Measurements from ENCODE around the gene SPINK4.

SPINK4 gene

DNA sequence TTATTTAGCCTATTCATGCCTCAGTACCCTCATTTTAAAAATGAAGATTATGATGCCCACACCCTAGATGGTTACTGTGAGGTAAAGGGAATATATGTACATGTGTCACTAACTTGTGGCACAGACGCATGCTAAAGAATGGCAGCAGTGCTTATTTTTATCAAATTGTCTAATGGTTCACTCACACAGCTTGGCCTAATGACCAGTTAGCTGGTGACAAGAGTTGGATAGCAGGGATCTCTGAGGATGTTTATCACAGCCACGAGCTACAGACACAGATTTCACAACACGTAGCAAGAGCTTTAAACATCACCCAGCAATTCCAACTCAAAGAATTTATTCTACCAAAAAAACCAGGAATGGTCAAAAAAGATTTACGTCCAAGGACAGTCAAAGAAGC lies 17.3 kb downstream of the SPINK4 start:
- DNase-seq (ENCODE audit: low spot score): no peak

DNA sequence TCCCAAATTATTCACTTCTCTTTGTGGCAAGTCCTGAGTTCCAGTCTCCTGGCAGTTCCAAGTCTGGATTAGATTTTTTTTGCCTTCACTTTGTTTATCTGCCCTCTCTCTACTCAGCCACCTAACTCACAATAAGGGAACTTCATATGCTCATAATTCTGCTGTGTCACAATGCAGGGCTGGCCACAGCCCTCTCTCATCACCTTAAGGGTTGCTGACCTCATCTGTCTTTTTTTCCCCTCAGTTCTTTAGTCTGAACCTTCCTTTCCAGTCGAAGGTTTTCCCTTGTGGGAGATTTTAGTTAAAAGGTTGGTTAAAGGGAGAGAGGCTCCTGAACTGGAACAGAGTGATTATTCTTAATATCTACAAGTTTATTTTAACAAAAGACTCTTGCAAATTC lies 20.4 kb downstream of the SPINK4 start:
- DNase-seq (ENCODE audit: low spot score): no peak

DNA sequence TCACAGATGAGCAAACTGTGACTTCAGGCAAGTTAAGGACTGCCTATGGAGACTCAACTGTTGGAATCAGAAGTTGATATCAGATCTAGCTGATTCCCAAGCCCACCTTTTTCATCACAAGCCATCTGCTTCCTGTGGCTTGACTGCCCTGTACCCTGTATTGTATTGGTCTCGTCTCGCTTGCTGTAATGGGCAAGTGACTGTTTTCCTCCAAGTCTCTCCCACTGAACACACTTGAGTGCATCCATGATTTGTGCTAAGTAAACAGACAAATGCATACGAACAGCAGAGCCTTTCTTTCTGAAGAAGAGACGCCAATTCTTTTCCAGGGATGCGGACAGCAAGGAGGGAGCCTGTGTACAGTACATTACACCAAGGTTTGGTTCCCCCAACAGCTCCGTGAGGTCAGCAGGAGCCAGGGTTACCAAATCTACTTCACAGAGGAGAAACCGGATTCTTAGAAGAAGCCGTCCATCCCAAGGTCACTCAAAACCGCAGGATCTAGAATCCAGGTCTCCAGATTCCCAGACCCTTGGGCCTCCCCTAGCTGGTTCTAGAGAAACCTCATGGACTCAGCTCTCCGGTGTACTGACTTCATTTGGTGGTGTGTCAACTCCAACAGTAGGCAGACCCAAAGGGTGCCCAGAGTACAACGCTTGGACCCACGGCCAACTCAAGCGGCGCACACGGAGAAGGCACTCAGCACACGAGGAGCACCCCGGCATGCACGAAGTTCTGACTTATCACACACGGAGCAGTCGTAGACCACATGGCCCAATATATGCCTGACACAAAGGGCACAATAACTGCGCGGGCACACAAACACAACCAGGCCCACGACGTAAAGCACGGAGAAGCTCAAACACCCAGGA lies 23.4 kb downstream of the SPINK4 start:
- no peak for DNase-seq (ENCODE audit: low spot score)

DNA sequence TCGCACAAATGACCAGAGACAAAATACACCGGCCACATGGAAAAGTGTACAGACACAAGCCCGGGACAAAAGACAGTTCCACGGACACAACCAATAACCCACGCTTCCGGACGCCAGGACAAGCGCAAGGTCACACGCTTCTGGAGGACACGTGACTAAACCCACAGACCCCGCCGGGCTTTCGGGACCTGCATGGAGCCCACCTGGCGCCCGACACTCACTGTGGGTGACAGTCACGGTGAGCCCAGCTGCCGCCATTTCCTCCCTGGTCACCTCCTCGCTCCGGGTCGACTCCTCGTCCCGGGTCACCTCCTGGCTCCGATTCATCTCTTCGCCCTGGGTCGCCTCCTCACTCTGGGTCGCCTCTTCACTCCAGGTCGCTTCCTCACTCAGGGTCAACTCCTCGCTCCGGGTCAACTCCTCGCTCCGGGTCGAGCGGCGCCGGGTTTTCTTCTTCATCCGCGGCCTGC lies 24.1 kb downstream of the SPINK4 start:
- DNase-seq (ENCODE audit: low spot score): no peak

DNA sequence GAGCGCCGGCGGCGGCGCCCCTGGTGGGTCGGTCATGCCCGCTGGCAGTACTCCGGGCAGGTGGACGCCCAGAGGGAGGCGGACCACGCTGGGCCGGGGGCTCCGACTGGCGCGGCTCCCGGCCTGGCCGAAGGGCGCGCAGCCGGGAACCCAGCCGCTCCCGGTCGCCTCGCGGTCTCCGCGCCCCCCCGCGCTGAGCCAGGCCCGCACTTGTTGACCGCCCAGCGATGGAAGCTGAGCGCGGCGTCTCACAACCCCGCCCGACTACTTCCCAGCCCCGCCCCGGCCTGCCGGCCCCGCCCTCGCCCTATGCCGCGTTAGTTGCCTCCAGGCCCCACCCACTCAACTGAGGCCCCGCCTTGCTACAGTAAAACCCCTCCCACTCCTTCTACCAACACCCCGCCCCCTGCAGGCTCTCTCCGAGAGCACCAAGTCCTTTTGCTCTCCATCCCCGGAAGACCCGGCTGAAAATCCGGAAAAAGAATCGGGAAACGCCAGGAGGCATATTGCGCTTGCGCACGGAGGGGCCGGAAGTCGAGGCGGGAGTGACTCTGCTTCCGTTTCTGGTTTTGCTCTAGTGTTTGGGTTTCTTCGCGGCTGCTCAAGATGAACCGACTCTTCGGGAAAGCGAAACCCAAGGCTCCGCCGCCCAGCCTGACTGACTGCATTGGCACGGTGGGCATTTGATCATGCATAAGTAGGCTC lies 24.7 kb downstream of the SPINK4 start, which contains the start of the genes BAG1 and CHMP5:
Gene BAG1, minus strand, starts transcription at position 236 of the 705 bp plus-strand sequence.
Gene CHMP5, plus strand, starts transcription at position 577 of the 705 bp plus-strand sequence. Its CDS starts 30 bp downstream, at position 607.
- DNase-seq (ENCODE audit: low spot score): peak; percentile 99

DNA sequence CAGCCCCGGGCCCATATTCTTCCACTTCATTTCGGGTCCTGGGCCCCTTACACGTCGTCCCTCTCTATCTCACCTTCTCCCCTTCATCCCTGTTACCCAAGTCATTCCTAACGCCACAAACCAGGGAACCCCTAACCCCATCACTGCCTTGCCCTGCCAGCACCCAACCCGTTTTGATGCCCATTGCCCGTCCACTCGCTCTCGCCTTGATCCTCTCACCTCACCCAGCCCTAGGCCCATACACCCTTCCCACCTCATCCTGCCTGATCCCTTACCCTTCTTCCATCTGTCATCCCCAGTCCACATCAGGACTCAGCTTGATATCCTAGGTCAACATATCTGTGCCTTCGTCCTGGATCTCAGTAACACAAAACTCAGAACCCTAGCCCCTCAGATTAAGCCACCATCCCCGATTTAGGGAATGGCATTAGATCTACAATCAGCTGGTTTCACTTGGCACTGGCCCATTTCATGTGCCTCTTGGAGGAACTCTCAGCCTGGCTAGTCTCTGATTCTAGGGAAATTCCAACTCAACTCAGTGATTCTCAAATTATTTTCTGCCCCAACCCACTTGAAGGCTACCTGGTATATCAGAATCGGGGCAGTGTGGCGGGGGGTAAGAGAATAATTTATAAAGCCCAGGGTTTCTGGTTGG lies 25.4 kb downstream of the SPINK4 start:
- DNase-seq (ENCODE audit: low spot score): no peak

DNA sequence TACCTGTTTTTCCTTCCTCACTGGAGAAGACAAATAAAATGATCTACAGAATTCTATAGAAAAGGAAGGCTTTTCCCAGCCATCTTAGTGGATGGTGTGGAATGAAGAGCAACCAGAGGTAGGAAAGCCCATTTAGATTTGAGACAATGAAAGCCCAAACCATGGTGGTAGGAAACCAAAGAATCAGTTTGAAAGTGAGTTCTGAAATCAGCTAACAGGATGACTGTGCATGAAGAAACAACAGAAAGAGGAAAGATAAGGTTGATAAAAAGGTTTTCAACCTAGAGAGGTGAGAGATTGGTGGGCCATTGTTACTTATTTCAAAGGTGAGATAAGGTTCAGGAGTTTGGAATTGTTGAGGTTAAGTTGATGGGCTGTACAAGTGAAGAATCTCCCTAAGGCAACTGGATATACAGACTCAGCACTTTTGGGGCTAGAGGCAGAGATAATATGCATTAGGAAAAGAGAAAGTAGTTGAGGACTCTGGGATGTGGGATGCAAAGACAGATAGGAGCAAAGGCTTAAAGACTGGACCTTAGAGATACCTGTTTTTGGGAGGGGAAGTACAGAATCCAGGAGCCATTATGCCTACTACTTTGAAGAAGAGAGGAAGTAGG lies 27.3 kb downstream of the SPINK4 start:
- DNase-seq (ENCODE audit: low spot score): no peak

DNA sequence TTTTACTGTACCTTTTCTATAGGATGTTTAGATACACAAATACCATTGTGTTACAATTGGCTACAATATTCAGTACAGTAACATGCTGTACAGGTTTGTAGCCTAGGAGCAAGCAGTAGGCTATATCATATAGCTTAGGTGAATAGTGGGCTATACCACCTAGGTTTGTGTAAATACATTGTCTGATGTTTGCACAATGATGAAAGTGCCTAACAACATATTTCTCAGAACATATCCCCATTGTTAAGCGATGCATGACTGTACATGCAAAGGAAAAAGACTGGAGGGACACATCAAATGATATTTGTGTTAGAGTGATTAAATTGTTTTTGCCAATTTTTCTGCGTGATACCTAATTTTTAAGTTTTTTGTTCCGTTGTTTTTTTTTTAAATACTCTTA lies 30.2 kb downstream of the SPINK4 start:
- DNase-seq (ENCODE audit: low spot score): no peak

- no peak for DNase-seq (ENCODE audit: low spot score)
Measured at GRCh38 chr9:33272061-33272460, 32.1 kb downstream of the SPINK4 start.

DNA sequence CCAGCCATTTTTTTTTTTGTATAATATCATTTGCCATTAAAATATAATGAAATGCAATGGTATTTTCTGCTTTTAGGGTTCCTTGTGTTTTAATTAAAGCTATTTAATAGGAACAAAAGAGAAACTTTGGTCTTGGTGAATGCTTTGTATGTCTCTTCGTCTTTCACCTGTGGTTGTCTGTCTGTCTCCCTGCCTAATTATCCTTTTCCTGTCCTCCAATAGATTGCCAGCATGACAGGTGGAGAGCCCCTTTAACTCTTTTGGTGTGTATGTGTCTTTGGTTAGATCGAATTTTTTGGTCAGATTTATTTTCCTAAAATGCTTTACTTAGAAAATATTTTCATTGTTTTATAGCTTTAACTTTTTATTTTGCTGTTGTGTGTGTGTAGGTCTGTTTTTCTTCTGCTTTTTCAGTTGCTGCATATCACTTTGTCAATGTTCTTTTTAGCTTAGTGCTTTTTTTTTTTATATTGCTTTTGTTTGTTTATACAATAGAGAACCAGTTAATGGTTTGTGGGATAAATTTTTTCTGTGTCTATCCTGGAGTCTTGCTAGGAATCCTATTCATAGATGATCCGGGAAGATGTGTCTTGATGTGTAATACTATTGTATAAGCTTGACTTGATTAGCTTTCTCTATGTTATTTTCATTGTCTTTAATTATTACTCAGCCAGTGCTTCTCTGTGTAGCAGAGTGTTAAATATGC lies 33.5 kb downstream of the SPINK4 start:
- DNase-seq (ENCODE audit: low spot score): no peak

- no peak for DNase-seq (ENCODE audit: low spot score)
Measured at GRCh38 chr9:33273972-33274328, 34.0 kb downstream of the SPINK4 start.

DNA sequence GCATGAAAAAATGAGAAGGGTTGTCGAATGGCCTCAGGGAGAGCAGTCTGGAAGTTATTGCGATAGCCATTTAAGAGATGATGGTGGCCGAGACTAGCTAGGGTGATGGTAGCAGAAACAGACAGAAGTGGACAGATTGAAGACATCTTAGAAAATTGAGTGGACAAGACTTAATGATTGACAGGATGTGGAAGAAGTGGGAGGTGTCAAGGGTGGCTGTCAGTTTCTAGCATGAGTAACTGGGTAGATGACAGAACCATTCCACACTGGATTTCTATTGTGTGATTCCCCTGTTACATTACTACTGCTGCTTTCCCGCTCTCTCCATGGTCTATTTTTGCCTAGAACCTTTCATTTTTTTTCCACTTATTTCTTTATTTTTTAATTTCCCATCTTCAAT lies 37.5 kb downstream of the SPINK4 start:
- DNase-seq (ENCODE audit: low spot score): no peak

DNA sequence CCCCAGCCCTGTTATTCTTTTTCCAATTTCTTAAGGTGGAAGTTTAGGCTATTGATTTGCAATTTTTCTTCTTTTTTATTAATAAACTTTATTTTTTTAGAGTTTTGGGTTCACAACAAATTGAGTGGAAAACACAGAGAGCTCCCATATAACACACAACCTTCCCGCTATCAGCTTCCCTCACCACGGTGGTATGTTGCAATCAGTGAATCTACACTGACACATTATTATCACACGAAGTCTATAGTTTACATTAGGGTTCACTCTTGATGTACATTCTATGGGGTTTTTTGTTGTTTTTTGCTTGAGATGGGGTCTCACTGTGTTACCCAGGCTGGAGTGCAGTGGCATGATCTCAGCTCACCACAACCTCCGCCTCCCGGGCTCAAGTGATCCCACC lies 45.5 kb downstream of the SPINK4 start:
- no peak for DNase-seq (ENCODE audit: low spot score)

GRCh38 chr9:33287087-33287490 lies 47.1 kb downstream of the SPINK4 start:
- DNase-seq (ENCODE audit: low spot score): no peak

DNA sequence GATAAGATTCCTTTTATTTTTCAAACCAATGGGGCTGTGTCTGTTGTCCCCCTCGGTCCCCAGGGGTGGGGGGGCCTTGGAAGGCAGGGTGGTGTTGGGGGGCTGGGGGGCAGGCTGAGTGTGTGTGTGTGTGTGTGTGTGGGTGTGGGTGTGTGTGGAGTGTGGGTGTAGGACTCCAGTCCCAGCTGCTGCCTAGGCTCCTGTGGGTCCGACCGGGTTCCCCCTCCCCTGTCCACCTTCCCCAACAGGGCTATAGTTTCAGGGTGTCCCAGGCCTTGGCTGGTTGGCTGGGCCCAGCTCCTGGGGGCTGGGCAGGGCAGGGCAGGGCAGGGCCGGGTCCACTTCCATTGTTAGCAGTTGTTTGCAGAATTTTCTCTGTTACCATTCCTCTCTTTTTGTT lies 48.3 kb downstream of the SPINK4 start:
- DNase-seq (ENCODE audit: low spot score): no peak

GRCh38 chr9:33288828-33289483 lies 49.0 kb downstream of the SPINK4 start:
- DNase-seq (ENCODE audit: low spot score): peak; percentile 44

DNA sequence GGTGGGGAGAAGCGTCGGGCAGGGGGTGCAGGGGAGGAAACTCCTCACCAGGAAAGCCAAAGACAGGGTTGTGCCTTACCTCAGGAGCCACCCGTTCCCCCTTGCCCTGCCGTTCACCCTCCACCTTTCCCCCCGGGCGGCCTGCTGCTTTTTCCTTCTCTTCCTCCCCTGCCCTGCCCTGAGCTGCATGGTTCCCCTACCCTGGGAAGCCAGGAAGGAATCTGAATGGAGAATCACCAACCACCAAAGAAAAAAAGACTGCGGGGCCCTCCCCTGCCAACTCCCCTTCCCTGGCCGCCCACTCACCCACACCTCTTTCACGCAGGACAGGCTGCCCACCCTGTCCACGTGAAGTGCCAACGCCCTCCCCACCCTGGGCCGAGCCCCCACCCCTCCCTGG lies 49.5 kb downstream of the SPINK4 start:
- peak; percentile 47 for DNase-seq (ENCODE audit: low spot score)

DNA sequence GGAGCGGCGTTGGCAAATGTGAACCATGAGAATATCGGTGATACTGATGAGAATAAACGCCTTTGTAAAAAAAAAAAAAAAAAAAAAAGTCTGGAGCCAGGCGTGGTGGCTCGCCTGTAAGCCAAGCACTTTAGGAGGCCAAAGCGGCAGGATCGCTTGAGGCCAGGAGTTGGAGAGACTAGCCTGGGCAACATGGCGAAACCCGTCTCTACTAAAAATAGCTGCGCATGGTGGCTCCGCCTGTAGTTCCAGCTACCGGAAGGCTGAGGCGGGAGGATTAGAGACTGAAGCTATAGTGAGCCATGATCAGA lies 49.9 kb downstream of the SPINK4 start:
- no peak for DNase-seq (ENCODE audit: low spot score)

DNA sequence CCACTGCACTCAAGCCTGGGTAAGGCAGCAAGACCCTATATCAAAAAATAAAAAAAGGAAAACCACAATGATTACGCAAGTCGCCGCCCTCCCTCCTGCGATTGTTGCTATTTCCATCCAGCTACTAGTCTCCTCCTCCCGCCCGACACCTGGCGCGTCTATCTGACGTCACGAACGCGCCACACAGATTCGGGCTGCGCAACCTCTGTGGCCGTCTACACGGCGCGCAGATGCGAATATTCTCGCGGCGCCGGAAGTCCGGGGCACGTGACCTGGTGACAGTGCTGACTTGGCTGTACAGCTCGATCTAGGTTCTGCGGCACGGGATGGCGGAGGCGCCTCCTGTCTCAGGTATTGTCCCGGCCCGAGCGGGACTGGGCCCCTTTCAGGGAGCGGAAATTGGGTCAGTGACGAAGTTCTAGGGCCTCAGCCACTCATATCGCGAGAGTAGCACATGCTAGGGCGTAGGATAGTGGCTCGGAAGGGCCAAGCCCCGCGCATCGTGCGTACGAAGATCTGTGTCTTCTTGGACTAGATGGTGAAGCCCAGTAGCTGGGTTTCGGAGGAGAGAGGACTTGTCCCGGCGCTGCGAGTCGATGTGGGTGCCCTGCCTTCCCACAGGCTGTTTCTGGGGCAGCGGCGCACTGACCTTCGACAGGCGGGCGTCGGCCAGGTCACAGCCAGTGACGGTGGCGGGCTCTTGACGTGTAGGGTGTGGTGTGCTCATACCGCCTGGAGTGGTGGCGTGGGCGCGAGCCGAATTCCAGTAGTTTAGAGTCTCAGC lies 50.5 kb downstream of the SPINK4 start, which contains the start of gene NFX1:
Gene NFX1, plus strand, starts transcription at position 270 of the 784 bp plus-strand sequence. Its CDS starts 57 bp downstream, at position 327.
- peak; percentile 98 for DNase-seq (ENCODE audit: low spot score)

GRCh38 chr9:33291031-33291397 lies 51.0 kb downstream of the SPINK4 start:
- DNase-seq (ENCODE audit: low spot score): no peak

Measured in ecto neural progenitor cell (in vitro differentiated cells).